HG03439 (cell line): Measurements from ENCODE around the gene DGKD.
A peak's percentile ranks its signal among the peaks of the same experiment; 100 is the strongest.
"Not testable (repeated sequence)": the region's sequence is repeated elsewhere in the genome, so short reads cannot be mapped to it uniquely, and the experiment has no call there.

Experiments
- ATAC-seq: cut with Tn5 transposase; IDR thresholded peaks from one replicate; pipeline ENCODE4 v1.9.1; 2021; ENCODE audit warnings: mild to moderate bottlenecking, moderate library complexity; ENCODE audit not compliant: unreplicated experiment

DGKD gene

GRCh38 chr2:233360771-233361176 is 6.5 kb downstream of the DGKD start:
- ATAC-seq, result no peak

DNA sequence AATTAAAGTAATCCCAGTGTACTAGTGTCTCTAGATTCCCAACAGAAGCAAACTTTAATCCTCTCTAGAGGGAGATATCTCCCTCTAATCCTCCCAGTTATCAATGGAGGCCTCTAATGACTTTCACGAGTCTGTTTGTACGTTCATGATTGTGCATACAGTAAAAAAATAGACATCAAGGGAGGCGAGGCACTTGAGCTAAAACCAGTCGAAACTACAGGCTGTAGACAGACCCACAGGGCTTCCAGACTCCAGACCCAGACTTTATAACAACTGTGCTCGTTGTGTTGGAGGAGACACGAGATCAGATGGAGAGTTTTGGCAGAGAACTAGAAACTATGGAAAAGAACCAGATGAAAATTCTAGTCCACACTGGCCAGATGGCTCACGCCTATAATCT is 7.0 kb downstream of the DGKD start:
- ATAC-seq, result no peak

DNA sequence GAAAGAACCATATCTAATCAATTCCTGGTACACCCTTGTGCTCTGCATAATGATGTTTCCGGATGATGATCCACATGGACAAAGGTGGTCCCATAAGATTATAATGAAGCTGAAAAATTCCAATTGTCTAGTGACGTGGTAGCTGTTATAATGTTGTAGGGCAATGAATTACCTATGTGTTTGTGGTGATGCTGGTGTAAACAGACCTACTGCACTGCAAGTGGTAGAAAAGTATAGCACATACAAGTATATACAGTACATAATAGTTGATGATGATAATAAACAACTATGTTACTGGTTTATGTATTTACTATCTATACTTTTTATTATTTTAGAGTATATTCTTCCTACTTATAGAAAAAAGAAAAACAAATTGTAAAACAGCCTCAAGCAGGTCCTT is 8.4 kb downstream of the DGKD start:
- no peak for ATAC-seq

- peak; percentile 55 for ATAC-seq
Observed at GRCh38 chr2:233363744-233364235, 9.5 kb downstream of the DGKD start.

GRCh38 chr2:233365861-233366520 is 11.7 kb downstream of the DGKD start:
- no peak for ATAC-seq

- ATAC-seq, result no peak
Observed at GRCh38 chr2:233367586-233367985, 13.3 kb downstream of the DGKD start.

DNA sequence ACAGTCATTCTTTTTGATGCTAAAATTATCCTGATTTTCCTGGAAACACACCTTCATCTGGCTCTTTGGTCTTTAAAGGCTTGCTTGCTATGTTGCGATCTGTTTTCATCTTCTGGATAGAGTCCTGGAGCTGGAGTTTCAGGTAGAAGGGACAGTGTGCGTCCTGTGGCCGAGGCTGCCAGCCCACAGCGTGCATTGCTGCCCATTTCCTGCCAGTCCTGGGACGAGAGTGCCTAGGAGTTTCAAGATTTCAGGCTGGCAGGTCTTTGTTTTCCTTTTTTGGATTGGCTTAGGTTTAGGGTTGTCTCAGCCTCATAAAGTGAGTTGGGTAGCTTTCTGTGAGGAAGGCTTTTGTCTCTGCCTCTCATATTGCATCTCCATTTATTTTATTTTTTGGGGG is 14.5 kb downstream of the DGKD start:
- no peak for ATAC-seq

DNA sequence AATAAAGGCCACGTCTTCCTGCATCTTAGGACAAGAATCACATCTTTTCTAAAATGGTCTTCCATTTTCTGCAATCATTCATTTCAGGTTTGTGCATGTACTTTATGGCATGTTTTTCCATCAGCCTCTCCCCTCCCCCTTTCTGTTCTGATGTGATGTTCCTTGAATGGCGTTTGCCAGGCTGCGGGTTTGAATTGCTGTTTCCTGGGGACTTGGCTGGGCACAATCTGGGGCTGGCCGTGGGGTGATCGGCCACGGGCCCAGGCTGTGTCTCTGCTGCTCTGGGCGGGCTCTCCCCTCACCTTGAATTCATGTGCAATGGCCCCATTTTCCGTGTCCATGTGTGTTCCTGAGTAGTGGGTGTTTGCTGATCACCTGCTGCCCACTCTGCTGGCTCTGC is 15.2 kb downstream of the DGKD start:
- no peak for ATAC-seq

GRCh38 chr2:233369897-233370685 is 15.8 kb downstream of the DGKD start:
- ATAC-seq, result no peak

DNA sequence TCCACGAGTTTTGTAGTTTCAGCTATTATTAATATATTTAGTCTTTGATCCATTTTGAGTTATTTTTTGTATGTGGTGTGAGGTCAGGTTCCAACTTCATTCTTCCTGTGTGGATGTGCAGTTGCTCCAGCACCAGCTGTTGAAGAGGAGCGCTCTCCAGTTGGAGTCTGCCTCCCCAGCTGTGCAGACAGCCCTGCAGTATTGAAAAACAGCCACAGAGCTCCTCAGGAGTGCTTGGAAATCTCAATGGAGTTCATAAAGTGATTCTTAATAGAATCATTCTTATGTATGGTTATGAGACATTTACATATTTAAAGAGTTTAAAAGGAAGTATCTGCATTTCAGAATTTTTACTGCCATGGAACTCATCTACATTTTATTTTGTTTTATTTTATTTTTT is 17.3 kb downstream of the DGKD start:
- no peak for ATAC-seq

GRCh38 chr2:233372855-233373254 is 18.6 kb downstream of the DGKD start:
- no peak for ATAC-seq

DNA sequence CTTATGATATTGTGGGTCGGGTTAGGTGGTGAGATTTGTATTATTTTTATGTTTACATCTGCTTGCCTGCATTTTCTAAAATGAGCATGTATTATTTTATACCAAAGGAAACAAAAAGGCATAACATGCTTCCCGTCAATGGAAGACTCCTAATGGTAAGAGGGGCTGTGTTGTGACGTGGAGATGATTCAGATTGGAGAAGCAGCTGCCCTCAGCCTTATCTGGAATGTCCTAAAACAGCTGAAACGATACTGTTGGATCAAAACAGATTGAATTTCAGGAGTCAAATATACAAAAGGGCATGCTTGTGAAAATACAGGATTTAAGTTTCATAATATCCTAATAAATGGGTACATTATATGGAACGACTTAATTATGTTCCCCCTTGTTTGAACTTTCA is 19.0 kb downstream of the DGKD start:
- ATAC-seq, result no peak

- not testable (repeated sequence) for ATAC-seq
Observed at GRCh38 chr2:233374776-233375175, 20.5 kb downstream of the DGKD start.

DNA sequence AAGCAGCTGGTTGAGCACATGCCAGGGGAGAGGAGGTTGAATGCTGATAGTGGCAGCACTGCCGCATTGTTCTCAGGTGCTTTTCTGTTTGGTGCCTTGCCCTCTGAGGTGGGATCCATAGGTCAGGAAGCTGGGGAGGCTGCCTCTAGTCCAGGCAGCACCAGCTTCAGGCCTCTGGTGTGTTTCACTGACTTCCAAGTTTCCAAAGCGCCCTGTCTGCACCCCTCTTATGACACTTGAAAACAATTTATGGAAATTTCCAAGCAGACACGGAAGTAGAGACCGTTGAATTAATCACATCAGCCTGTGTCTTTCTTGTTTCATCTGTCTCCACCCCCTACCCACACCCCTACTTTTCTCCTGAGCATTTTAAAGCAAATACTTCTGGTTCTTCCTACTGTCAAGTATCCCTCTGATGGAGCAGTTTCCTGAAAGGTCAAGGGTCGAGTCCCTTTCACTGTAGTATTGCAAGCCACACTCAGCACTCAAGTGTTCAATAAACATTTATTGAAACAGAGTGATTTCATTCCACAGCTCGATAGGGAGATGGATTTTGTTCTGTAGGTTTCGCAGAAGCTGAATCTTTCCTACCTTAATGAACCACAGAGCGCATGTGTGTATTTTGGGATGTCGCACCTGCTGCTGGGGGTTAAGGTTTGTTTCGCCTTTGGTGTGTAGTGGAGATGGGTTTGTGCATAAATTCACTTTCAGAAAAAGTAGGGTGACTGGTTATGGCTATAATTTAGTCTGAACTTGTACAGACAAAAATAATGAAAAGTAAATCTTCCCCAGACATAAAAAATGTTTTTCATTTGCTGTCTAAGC is 21.4 kb downstream of the DGKD start:
- no peak for ATAC-seq

- no peak for ATAC-seq
Observed at GRCh38 chr2:233379034-233379433, 24.7 kb downstream of the DGKD start.

DNA sequence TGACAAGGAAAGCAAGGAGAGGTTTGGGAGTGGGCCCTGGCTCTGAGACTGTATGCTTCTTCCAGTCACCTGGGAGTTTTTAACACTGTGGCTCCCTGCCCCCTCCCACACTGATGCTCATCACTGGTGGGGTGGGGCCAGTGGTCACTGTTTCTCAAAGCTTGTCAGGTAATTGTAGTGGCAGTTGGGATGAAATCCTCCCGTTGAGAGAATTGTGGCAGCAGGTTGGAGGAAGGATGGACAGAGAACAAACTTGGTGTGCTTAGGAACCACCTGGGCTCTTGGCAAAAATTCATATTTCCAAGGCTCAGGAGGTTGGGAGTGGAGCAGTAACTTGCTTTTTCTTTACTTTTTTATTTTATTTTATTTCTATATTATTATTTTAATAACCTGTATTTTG is 25.1 kb downstream of the DGKD start:
- no peak for ATAC-seq

DNA sequence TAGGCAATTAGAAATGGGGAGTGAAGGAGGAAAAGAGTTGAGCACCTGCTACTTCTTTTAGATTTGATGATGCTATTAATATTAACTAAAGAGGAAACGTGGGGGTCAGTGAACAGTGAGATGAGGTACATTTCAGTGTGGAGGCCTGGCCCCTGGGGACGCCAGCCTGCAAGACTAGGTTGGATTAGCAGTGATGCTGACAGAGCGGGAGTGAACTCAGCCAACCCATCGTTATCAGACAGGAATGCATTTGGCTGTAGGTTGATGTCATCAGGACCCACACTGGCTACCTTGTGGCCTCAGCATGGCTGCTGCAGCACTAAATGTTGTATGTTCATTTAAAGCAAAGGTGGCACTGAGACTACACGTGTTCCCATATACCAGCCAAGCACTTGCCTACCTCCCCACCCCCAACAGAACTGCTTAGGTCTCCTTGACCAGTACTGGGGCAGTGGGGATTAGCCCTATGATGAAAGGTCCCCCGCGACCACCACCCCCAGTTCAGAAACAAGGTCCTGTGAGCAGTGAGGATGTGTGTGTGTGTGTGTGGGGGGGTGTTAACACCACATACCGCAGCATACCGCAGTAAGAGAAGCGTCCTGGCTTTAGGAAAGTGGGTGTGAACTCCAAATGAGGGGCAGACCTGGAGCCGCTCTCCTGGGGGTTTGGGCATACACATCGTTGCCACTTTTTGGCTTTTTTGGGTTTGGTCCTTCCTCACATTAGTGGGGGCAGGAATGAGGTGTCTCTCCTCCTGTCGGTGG is 26.0 kb downstream of the DGKD start:
- ATAC-seq, result no peak

DNA sequence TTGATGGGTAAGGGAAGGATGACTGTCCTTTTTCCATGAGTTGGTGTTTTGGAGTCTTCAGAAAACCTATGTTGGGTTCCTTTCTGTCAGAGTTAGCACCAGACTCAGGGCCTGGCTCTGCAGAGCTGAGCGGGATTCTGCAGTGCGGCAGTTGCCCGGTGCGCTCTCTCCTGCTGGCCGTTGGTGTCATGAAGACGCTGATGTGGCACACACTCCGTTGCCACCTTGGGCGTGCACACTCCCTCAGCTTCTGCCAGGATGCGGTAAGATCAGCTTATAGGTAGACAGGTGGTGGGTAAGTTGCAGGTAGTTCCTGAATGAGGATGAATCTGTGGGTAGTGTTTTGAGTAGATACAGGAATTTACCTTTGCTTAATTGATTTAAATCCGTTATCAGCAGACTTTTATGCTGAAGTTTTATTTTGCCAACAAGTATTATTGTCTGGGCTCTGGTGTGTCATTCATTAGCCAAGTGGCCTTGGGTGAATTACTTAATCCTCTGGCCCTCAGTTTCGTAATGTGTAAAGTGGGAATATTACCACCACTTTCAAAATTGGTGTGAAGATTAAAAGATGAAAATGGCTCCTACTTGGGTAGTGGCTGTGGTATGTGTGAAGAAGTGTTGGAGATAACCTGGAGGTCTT is 26.8 kb downstream of the DGKD start:
- ATAC-seq, result no peak

- no peak for ATAC-seq
Observed at GRCh38 chr2:233381638-233381995, 27.3 kb downstream of the DGKD start.

- no peak for ATAC-seq
Observed at GRCh38 chr2:233384015-233384414, 29.7 kb downstream of the DGKD start.
